ENCODE results near the gene SERPINI2. TPM values are rescaled to one million over a fixed set of nuclear protein-coding genes. Genes with fewer than 3 reads are reported as not detected.

SERPINI2 gene
- total and polyA plus RNA-seq, 2 of the 13 experiments (the other 11 are each of a cell fraction or from before 2014, with no cell fraction given): not detected

GRCh38 chr3:167467848-167468611, 5.8 kb downstream of the SERPINI2 start (continued):
- TF ChIP-seq, protein P1, sequence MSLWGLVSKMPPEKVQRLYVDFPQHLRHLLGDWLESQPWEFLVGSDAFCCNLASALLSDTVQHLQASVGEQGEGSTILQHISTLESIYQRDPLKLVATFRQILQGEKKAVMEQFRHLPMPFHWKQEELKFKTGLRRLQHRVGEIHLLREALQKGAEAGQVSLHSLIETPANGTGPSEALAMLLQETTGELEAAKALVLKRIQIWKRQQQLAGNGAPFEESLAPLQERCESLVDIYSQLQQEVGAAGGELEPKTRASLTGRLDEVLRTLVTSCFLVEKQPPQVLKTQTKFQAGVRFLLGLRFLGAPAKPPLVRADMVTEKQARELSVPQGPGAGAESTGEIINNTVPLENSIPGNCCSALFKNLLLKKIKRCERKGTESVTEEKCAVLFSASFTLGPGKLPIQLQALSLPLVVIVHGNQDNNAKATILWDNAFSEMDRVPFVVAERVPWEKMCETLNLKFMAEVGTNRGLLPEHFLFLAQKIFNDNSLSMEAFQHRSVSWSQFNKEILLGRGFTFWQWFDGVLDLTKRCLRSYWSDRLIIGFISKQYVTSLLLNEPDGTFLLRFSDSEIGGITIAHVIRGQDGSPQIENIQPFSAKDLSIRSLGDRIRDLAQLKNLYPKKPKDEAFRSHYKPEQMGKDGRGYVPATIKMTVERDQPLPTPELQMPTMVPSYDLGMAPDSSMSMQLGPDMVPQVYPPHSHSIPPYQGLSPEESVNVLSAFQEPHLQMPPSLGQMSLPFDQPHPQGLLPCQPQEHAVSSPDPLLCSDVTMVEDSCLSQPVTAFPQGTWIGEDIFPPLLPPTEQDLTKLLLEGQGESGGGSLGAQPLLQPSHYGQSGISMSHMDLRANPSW (CRISPR knock-in tag; IDR thresholded peaks at IDR 0.05; ENCODE audit: borderline replicate concordance): no peak
- TF ChIP-seq ZNF598 (CRISPR knock-in tag; IDR thresholded peaks at IDR 0.05; ENCODE audit: borderline replicate concordance) (no peak), NRL (CRISPR knock-in tag; IDR thresholded peaks at IDR 0.05; ENCODE audit: borderline replicate concordance) (no peak), GTF3A (CRISPR knock-in tag; conservative IDR thresholded peaks at IDR 0.05) (no peak), TBX2 (CRISPR knock-in tag; IDR thresholded peaks at IDR 0.05; ENCODE audit: borderline replicate concordance) (no peak), GFI1 (CRISPR knock-in tag; IDR thresholded peaks at IDR 0.05; ENCODE audit: borderline replicate concordance) (peak; percentile 50; the same call in 1 of the 2 replicates), ARID3A (IDR thresholded peaks at IDR 0.05; ENCODE audit: low read depth, low read length) (peak; percentile 74), MIER3 (CRISPR knock-in tag; IDR thresholded peaks at IDR 0.05; ENCODE audit: borderline replicate concordance) (no peak), ZNF33B (CRISPR knock-in tag; IDR thresholded peaks at IDR 0.05) (no peak), PHF8 (CRISPR knock-in tag; IDR thresholded peaks at IDR 0.05) (no peak), ZMYM4 (CRISPR knock-in tag; IDR thresholded peaks at IDR 0.05) (peak; percentile 85), ZNF724P (CRISPR knock-in tag; IDR thresholded peaks at IDR 0.05; ENCODE audit: borderline replicate concordance) (no peak), ZNF160 (CRISPR knock-in tag; IDR thresholded peaks at IDR 0.05) (no peak), ZSCAN9 (CRISPR knock-in tag; IDR thresholded peaks at IDR 0.05; ENCODE audit: borderline replicate concordance) (no peak), RXRB (CRISPR knock-in tag; IDR thresholded peaks at IDR 0.05; ENCODE audit: borderline replicate concordance) (no peak)
- TF ChIP-seq, protein P2, sequence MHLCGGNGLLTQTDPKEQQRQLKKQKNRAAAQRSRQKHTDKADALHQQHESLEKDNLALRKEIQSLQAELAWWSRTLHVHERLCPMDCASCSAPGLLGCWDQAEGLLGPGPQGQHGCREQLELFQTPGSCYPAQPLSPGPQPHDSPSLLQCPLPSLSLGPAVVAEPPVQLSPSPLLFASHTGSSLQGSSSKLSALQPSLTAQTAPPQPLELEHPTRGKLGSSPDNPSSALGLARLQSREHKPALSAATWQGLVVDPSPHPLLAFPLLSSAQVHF (CRISPR knock-in tag; IDR thresholded peaks at IDR 0.05): no peak
- TF ChIP-seq, protein P3, sequence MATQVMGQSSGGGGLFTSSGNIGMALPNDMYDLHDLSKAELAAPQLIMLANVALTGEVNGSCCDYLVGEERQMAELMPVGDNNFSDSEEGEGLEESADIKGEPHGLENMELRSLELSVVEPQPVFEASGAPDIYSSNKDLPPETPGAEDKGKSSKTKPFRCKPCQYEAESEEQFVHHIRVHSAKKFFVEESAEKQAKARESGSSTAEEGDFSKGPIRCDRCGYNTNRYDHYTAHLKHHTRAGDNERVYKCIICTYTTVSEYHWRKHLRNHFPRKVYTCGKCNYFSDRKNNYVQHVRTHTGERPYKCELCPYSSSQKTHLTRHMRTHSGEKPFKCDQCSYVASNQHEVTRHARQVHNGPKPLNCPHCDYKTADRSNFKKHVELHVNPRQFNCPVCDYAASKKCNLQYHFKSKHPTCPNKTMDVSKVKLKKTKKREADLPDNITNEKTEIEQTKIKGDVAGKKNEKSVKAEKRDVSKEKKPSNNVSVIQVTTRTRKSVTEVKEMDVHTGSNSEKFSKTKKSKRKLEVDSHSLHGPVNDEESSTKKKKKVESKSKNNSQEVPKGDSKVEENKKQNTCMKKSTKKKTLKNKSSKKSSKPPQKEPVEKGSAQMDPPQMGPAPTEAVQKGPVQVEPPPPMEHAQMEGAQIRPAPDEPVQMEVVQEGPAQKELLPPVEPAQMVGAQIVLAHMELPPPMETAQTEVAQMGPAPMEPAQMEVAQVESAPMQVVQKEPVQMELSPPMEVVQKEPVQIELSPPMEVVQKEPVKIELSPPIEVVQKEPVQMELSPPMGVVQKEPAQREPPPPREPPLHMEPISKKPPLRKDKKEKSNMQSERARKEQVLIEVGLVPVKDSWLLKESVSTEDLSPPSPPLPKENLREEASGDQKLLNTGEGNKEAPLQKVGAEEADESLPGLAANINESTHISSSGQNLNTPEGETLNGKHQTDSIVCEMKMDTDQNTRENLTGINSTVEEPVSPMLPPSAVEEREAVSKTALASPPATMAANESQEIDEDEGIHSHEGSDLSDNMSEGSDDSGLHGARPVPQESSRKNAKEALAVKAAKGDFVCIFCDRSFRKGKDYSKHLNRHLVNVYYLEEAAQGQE (IDR thresholded peaks at IDR 0.05; ENCODE audit: borderline replicate concordance in 1 of 2, low read depth in 1 of 2, low read length in 2 of 2): 0 out of 4 replicates have a peak, but pooled peaks of 1 of the 2 experiments have one; percentile 20
- TF ChIP-seq, protein P4, sequence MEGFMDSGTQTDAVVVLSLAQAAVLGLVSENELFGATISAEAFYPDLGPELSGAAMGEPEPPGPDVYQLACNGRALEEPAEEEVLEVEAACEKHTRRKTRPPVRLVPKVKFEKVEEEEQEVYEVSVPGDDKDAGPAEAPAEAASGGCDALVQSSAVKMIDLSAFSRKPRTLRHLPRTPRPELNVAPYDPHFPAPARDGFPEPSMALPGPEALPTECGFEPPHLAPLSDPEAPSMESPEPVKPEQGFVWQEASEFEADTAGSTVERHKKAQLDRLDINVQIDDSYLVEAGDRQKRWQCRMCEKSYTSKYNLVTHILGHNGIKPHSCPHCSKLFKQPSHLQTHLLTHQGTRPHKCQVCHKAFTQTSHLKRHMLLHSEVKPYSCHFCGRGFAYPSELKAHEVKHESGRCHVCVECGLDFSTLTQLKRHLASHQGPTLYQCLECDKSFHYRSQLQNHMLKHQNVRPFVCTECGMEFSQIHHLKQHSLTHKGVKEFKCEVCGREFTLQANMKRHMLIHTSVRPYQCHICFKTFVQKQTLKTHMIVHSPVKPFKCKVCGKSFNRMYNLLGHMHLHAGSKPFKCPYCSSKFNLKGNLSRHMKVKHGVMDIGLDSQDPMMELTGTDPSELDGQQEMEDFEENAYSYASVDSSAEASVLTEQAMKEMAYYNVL (CRISPR knock-in tag; IDR thresholded peaks at IDR 0.05; ENCODE audit: borderline replicate concordance): no peak
